Suppressor macrophage treated with lipopolysaccharide for 1 hour (primary cell): ENCODE data around the gene ABCA3.

ENCODE experiments used
- DNase-seq, 3 donors: peaks; one replicate each; pipeline ENCODE4 v3.0.0-alpha.2; 2020 to 2022

The ABCA3 gene

GRCh38 chr16:2233872-2234812 lies 106.4 kb downstream of the ABCA3 start:
- DNase-seq = no peak

GRCh38 chr16:2233046-2233775 lies 107.3 kb downstream of the ABCA3 start:
- DNase-seq = no peak

GRCh38 chr16:2232094-2232990 lies 108.2 kb downstream of the ABCA3 start:
- DNase-seq = no peak

- no peak for DNase-seq
These were observed 109.3 kb downstream of the ABCA3 start for GRCh38 chr16:2231016-2231931.

- DNase-seq = no peak
These were observed 110.2 kb downstream of the ABCA3 start for GRCh38 chr16:2230376-2230775.

- no peak for DNase-seq
These were observed 110.8 kb downstream of the ABCA3 start for GRCh38 chr16:2229632-2230250.

GRCh38 chr16:2229091-2229490 lies 111.4 kb downstream of the ABCA3 start:
- DNase-seq = no peak

GRCh38 chr16:2228161-2228824 lies 112.2 kb downstream of the ABCA3 start:
- DNase-seq = no peak

GRCh38 chr16:2226918-2227317 lies 113.6 kb downstream of the ABCA3 start:
- no peak for DNase-seq

- no peak for DNase-seq
These were observed 114.2 kb downstream of the ABCA3 start for GRCh38 chr16:2226245-2226793.
